DOHH2 (cell line): ENCODE measurements around the gene SRD5A1.

Experiments used
- H3F3A ChIP-seq: fragments of 200-600 bp; sonication (generic), shearing (Covaris generic); 2 replicates; pipeline ENCODE4 v1.6.0; 2016; ENCODE audit warnings: antibody characterized with exemption, mild to moderate bottlenecking; ENCODE audit not compliant: control insufficient read depth, insufficient read depth
- H3K27ac ChIP-seq: fragments of 200-600 bp; sonication (generic); 2 replicates; pipeline ENCODE4 v1.5.1; 2014; ENCODE audit warnings: low read depth, mild to moderate bottlenecking, low read length, moderate library complexity
- H3K27me3 ChIP-seq: fragments of 200-600 bp; sonication (generic); 2 replicates; pipeline ENCODE4 v1.6.1; 2014; ENCODE audit warnings: mild to moderate bottlenecking, low read length, mixed read lengths; ENCODE audit not compliant: control insufficient read depth
- H3K36me3 ChIP-seq: fragments of 200-600 bp; sonication (generic); 2 replicates; pipeline ENCODE4 v1.6.1; 2014; ENCODE audit warnings: mild to moderate bottlenecking, low read length, moderate library complexity, mixed read lengths; ENCODE audit not compliant: control insufficient read depth
- H3K4me1 ChIP-seq: fragments of 200-600 bp; sonication (generic); 2 replicates; pipeline ENCODE4 v1.6.1; 2014; ENCODE audit warnings: mild to moderate bottlenecking, low read length, mixed read lengths; ENCODE audit not compliant: control insufficient read depth
- H3K4me2 ChIP-seq: fragments of 200-600 bp; sonication (generic); 2 replicates; pipeline ENCODE4 v1.6.0; 2014; ENCODE audit warnings: mild to moderate bottlenecking, low read length, moderate library complexity
- H3K4me3 ChIP-seq: fragments of 200-600 bp; sonication (generic); 2 replicates; pipeline ENCODE4 v1.5.1; 2014; ENCODE audit warnings: mild to moderate bottlenecking, low read length, mixed read lengths
- H3K79me2 ChIP-seq: fragments of 200-600 bp; sonication (generic); 2 replicates; pipeline ENCODE4 v1.6.1; 2014; ENCODE audit warnings: mild to moderate bottlenecking, low read length, mixed read lengths; ENCODE audit not compliant: control insufficient read depth
- H3K9me2 ChIP-seq: fragments of 200-600 bp; sonication (generic); replicated peaks from 2 replicates; pipeline ENCODE4 v1.6.1; 2014; ENCODE audit warnings: mild to moderate bottlenecking, low read length, mixed read lengths; ENCODE audit not compliant: control insufficient read depth
- H3K9me3 ChIP-seq: fragments of 200-600 bp; sonication (generic); 2 replicates; pipeline ENCODE4 v1.6.1; 2014; ENCODE audit warnings: antibody characterized with exemption, low read length, mixed read lengths; ENCODE audit not compliant: control insufficient read depth, insufficient read depth
- H4K20me1 ChIP-seq: fragments of 200-600 bp; sonication (generic); 2 replicates; pipeline ENCODE4 v1.6.0; 2014; ENCODE audit warnings: low read depth, mild to moderate bottlenecking, antibody characterized with exemption, low read length, moderate library complexity; ENCODE audit not compliant: control insufficient read depth, insufficient read depth
- CTCF ChIP-seq: fragments of 200-600 bp; sonication (generic); IDR thresholded peaks from one replicate; pipeline ENCODE4 v1.5.1; 2014; ENCODE audit warnings: antibody characterized with exemption, mild to moderate bottlenecking, low read depth, low read length; ENCODE audit not compliant: poor library complexity, severe bottlenecking
- EZH2phosphoT487 ChIP-seq: fragments of 200-600 bp; sonication (generic); IDR thresholded peaks from 2 replicates; pipeline ENCODE4 v1.6.1; 2017; ENCODE audit warnings: borderline replicate concordance, mild to moderate bottlenecking, antibody characterized with exemption, low read length, moderate library complexity, mixed read lengths

Gene SRD5A1

GRCh38 chr5:6719896-6720560 is 86.8 kb downstream of the SRD5A1 start:
- peak overlapping the region; percentile 43 for H3K4me2 ChIP-seq
- peaks cover 100% of the 10 kb centered on the region for H3K79me2 ChIP-seq
- H4K20me1 ChIP-seq, result peaks cover 79% of the 10 kb centered on the region
- no peaks in the 10 kb centered on the region for H3K9me3 ChIP-seq
- peaks cover 87% of the 10 kb centered on the region for H3K36me3 ChIP-seq
- peak overlapping the region; percentile 36 for H3K4me3 ChIP-seq
- H3K27me3 ChIP-seq, result no peaks in the 10 kb centered on the region
- TF ChIP-seq CTCF, result no peak
- TF ChIP-seq EZH2phosphoT487, result no peak
- H3K4me1 ChIP-seq, result peaks cover 78% of the 10 kb centered on the region
- no peak overlapping the region for H3K27ac ChIP-seq
- no peaks in the 10 kb centered on the region for H3K9me2 ChIP-seq
- H3F3A ChIP-seq, result no peaks in the 10 kb centered on the region

DNA sequence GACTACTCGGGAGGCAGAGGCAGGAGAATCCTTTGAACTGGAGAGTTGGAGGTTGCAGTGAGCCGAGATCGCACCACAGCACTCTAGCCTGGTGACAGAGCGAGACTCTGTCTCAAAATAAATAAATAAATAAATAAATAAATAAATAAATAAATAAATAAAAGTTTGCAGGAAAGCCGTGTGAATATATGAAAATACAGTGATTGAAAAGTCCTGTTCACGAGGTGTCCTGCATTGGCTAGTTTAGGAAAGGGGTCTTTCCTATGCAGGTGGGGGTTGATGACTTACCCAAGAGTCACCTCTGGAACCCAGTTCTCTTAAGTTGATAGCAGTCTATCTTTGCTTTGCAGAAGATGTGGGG is 87.3 kb downstream of the SRD5A1 start:
- Histone ChIP-seq H3K4me3 (peak overlapping the region; percentile 54; the same call in 1 of the 2 replicates), H3K36me3 (peaks cover 86% of the 10 kb centered on the region), H3F3A (peaks cover 3% of the 10 kb centered on the region; the same call in 1 of the 2 replicates), H3K9me3 (no peaks in the 10 kb centered on the region), H4K20me1 (peaks cover 78% of the 10 kb centered on the region), H3K9me2 (no peaks in the 10 kb centered on the region), H3K4me1 (peaks cover 78% of the 10 kb centered on the region), H3K27ac (no peak overlapping the region), H3K79me2 (peaks cover 100% of the 10 kb centered on the region), H3K4me2 (peak overlapping the region; percentile 70), H3K27me3 (no peaks in the 10 kb centered on the region)
- TF ChIP-seq EZH2phosphoT487, result no peak
- TF ChIP-seq CTCF, result no peak

DNA sequence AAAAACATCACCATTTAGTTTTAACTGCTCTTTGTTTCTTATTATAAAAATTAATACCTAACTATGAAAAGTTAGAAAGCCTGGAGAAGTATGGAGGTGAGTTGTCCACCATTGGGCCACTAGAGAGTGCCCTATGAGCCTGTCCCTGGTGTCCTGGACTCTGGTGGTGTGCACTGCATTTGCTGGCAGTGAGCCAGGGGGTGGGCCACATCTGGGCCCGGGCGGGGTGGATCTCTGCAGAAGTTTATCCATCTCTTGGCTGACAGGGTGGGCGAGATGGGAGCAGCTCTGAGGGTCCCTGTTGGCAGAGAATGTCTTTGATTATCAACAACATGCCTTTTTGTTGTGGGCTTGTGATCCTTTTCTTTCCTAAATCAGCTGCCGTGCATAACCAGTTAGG is 88.2 kb downstream of the SRD5A1 start:
- no peaks in the 10 kb centered on the region for H3K9me3 ChIP-seq
- H3K27ac ChIP-seq, result peak overlapping the region; percentile 25
- H3K27me3 ChIP-seq, result no peaks in the 10 kb centered on the region
- H3K9me2 ChIP-seq, result no peaks in the 10 kb centered on the region
- peaks cover 78% of the 10 kb centered on the region for H4K20me1 ChIP-seq
- TF ChIP-seq CTCF, result no peak
- TF ChIP-seq EZH2phosphoT487, result no peak
- peaks cover 86% of the 10 kb centered on the region for H3K36me3 ChIP-seq
- peak overlapping the region; percentile 70 for H3K4me2 ChIP-seq
- H3K4me1 ChIP-seq, result peaks cover 78% of the 10 kb centered on the region
- peaks cover 100% of the 10 kb centered on the region for H3K79me2 ChIP-seq
- H3K4me3 ChIP-seq, result peak overlapping the region; percentile 54
- peaks cover 6% of the 10 kb centered on the region; the same call in 1 of the 2 replicates for H3F3A ChIP-seq
